ENCODE results near the gene XRN1.
"Not testable (repeated sequence)": the region's sequence is repeated elsewhere in the genome, so short reads cannot be mapped to it uniquely, and the experiment has no call there.

Gene XRN1

DNA sequence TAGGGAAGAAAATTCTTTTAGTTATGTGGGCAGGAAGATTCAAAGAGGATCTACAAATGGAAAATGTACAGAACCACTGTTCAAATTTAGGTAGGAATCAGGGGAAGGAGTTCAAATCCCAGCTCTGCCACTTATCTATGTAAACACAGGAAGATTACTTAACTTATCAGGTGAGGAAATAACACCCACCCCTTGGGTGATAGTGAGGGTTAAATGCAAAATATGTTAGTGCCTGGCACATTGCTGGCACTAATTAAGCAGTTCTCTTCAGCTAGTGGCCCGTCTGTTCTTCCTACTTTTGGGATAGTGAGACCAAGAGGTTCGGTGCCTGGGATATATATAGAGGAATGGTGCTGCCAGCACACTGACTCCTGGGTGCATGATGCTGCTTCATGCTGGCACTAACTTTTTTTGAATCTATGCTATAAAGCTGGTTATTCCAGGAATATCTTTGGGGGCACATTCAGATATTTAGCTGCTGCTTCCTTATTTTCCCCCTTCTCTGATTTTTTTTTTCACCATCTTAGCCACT is 83.8 kb downstream of the XRN1 start:
- TF ChIP-seq, protein P1, sequence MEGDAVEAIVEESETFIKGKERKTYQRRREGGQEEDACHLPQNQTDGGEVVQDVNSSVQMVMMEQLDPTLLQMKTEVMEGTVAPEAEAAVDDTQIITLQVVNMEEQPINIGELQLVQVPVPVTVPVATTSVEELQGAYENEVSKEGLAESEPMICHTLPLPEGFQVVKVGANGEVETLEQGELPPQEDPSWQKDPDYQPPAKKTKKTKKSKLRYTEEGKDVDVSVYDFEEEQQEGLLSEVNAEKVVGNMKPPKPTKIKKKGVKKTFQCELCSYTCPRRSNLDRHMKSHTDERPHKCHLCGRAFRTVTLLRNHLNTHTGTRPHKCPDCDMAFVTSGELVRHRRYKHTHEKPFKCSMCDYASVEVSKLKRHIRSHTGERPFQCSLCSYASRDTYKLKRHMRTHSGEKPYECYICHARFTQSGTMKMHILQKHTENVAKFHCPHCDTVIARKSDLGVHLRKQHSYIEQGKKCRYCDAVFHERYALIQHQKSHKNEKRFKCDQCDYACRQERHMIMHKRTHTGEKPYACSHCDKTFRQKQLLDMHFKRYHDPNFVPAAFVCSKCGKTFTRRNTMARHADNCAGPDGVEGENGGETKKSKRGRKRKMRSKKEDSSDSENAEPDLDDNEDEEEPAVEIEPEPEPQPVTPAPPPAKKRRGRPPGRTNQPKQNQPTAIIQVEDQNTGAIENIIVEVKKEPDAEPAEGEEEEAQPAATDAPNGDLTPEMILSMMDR (IDR thresholded peaks at IDR 0.05; ENCODE audit: extremely low read depth, insufficient read depth, missing control alignments), result no peak
- no peak for DNase-seq (ENCODE audit: low spot score)
- in situ Hi-C loops (cut with MboI; ENCODE audit: low pct_unique_long_range_greater_than_20kb, low sequenced_read_pairs, unreplicated experiment), result no loop called here

DNA sequence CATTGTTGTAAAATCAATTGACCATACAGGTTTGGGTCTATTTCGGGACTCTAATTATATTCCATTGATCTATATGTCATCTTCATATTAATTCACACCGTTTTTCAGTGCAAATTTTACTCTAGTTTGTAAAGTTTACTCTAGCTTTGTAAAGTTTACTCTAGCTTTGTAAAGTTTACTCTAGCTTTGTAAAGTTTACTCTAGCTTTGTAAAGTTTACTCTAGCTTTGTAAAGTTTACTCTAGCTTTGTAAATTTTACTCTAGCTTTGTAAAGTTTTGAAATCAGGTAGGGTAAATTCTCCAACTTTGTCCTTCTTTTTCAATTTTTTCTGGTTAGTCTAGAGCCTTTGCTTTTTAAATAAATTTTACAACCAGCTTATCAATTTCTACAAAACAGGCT is 84.4 kb downstream of the XRN1 start:
- DNase-seq (ENCODE audit: low spot score); in situ Hi-C loops (cut with MboI; ENCODE audit: low pct_unique_long_range_greater_than_20kb, low sequenced_read_pairs, unreplicated experiment): not testable (repeated sequence)

DNA sequence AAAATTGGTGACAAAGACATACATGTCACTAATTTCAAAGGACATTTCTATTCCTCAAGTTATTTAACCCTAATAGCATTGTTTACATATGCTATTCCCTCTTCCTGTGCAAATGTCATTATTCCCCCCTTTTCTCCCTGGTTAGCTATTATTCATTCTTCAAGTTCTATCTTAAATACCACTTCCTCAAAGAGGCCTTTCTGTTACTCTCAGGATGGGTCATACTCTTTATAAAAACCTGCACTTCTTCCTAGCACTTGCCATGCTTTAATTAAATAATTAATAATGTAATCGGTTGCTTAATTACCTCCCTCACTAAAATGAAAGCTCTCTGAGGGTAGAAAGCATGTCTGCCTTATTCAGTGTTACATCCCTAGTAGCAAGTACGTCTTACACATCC is 88.5 kb downstream of the XRN1 start:
- TF ChIP-seq, protein P1 (IDR thresholded peaks at IDR 0.05; ENCODE audit: extremely low read depth, insufficient read depth, missing control alignments), result no peak
- DNase-seq (ENCODE audit: low spot score), result no peak
- in situ Hi-C loops (cut with MboI; ENCODE audit: low pct_unique_long_range_greater_than_20kb, low sequenced_read_pairs, unreplicated experiment), result no loop called here

- TF ChIP-seq, protein P1 (IDR thresholded peaks at IDR 0.05; ENCODE audit: extremely low read depth, insufficient read depth, missing control alignments), result no peak
These were observed 91.0 kb downstream of the XRN1 start for GRCh38 chr3:142356818-142357217.

DNA sequence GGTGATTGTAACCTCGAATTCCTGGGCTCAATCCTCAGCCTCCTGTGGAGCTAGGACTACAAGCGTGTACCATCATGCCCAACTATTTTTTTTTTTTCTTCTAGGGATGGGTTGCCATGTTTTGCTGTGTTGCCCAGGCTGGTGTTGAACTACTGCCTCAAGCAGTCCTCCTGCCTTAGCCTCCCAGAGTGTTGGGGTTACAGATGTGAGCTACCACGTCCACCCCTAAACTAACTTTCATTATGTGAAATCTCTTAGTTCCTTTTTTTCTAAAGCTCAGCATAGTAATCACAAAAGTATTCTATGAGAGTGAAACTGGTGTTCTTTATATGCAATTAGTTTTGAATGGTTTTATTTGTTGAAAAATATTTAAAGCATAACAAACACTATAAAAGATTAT is 92.1 kb downstream of the XRN1 start:
- TF ChIP-seq, protein P1 (IDR thresholded peaks at IDR 0.05; ENCODE audit: extremely low read depth, insufficient read depth, missing control alignments), result no peak
- in situ Hi-C loops (cut with MboI; ENCODE audit: low pct_unique_long_range_greater_than_20kb, low sequenced_read_pairs, unreplicated experiment), result no loop called here
- DNase-seq (ENCODE audit: low spot score), result peak; percentile 9

More at GRCh38 chr3:142356818-142357217, 91.0 kb downstream of the XRN1 start:
- DNase-seq (ENCODE audit: low spot score), result no peak
- in situ Hi-C loops (cut with MboI; ENCODE audit: low pct_unique_long_range_greater_than_20kb, low sequenced_read_pairs, unreplicated experiment), result no loop called here

DNA sequence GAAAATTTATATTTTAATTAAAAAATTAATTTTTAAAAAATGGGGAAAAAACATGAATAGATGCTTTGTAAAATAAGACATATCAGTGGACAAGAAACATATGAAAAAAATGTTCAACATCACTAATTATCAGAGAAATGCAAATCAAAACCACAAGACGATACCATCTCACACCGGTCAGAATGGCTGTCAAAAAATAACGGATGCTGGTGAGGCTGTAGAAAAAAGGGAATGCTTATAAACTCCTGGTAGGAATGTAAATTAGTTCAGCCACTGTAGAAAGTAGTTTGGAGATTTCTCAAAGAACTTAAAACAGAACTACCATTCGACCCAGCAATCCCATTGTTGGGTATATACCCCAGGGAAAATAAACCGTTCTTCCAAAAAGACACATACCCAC is 93.8 kb downstream of the XRN1 start:
- in situ Hi-C loops (cut with MboI; ENCODE audit: low pct_unique_long_range_greater_than_20kb, low sequenced_read_pairs, unreplicated experiment), result no loop called here
- DNase-seq (ENCODE audit: low spot score), result no peak

DNA sequence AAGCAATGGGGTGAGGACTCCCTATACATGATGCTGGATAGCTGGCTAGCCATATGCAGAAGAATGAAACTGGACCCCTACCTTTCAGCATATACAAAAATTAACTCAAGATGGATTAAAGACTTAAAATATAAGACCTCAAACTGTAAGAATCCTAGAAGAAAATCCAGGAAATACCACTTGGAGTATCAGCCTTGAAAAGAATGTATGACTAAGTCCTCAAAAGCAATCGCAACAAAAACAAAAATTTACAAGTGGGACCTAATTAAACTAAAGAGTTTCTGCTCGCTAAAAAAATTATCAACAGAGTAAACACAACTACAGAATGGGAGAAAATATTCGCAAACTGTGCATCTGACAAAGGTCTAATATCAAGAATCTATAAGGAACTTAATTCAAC is 94.3 kb downstream of the XRN1 start:
- in situ Hi-C loops (cut with MboI; ENCODE audit: low pct_unique_long_range_greater_than_20kb, low sequenced_read_pairs, unreplicated experiment), result no loop called here
- DNase-seq (ENCODE audit: low spot score), result no peak
- TF ChIP-seq, protein P1 (IDR thresholded peaks at IDR 0.05; ENCODE audit: extremely low read depth, insufficient read depth, missing control alignments), result no peak

More for the DNA sequence above, 93.8 kb downstream of the XRN1 start:
- TF ChIP-seq, protein P1 (IDR thresholded peaks at IDR 0.05; ENCODE audit: extremely low read depth, insufficient read depth, missing control alignments), result no peak

DNA sequence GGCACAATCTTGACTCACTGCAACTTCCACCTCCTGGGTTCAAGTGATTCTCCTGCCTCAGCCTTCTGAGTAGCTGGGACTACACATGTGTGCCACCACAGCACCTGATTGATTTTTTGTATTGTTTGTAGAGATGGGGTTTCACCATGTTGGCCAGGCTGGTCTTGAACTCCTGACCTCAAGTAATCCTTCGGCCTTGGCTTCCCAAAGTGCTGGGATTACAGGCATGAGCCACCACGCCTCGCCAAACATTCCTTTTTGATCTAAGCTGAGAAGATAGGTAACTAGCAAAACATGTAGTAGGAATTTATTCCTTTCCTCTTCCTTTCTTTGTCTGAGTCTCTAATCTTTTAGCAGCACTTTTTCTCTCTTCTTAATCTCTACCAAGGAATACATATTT is 95.1 kb downstream of the XRN1 start:
- in situ Hi-C loops (cut with MboI; ENCODE audit: low pct_unique_long_range_greater_than_20kb, low sequenced_read_pairs, unreplicated experiment); DNase-seq (ENCODE audit: low spot score): not testable (repeated sequence)
